ENCODE data around the gene PLA2G1B.
A peak's percentile ranks its signal among the peaks of the same experiment; 100 is the strongest.

DNA sequence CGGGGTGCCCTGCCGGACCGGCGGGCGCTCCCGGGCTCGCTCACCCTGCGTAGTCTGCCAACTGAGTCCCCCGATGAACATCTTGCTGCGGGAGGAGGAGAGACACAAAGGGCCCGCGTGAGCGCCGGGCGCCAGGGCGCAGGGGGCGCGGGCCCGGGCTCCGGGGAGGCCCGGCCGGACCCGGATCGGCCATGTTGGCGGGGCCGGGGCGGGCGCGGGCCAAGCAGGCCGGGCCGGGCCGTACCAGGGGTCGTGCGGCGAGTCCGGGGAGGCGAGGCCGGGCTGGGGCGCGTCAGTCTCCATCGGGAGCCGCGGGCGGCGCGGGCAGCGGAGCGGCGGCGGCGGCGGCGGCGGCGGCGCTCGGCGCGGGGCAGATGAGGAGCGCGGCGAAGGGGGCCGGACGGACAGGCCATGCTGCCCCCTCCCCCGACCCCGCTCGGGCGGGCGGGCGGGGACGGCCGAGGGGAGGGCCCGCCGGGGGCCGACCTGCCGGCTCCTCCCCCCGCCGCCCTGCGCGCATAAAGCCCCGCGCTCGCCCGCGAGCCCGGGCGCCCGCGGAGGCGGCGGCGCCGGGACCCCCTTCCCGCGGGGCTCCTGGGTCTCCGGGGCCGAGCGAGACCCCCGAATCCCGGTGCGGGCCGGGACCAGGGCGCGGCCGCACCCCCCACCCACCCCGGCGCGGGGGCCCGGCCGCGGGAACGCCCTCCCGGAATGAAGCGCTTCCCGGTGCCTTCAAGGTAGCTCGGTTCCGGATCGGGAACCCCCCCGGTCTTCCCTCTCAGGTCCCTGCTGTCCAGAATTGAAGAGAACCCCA, 41.4 kb upstream of the PLA2G1B start, which contains the start of gene MSI1:
- TF ChIP-seq, protein P1, sequence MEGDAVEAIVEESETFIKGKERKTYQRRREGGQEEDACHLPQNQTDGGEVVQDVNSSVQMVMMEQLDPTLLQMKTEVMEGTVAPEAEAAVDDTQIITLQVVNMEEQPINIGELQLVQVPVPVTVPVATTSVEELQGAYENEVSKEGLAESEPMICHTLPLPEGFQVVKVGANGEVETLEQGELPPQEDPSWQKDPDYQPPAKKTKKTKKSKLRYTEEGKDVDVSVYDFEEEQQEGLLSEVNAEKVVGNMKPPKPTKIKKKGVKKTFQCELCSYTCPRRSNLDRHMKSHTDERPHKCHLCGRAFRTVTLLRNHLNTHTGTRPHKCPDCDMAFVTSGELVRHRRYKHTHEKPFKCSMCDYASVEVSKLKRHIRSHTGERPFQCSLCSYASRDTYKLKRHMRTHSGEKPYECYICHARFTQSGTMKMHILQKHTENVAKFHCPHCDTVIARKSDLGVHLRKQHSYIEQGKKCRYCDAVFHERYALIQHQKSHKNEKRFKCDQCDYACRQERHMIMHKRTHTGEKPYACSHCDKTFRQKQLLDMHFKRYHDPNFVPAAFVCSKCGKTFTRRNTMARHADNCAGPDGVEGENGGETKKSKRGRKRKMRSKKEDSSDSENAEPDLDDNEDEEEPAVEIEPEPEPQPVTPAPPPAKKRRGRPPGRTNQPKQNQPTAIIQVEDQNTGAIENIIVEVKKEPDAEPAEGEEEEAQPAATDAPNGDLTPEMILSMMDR (conservative IDR thresholded peaks at IDR 0.05 in 1 of 2, IDR thresholded peaks at IDR 0.05 in 1 of 2; ENCODE audit: extremely low read depth in 1 of 2, insufficient read depth in 1 of 2, low read depth in 1 of 2, low read length in 2 of 2): no peak
- TF ChIP-seq EZH2 (IDR thresholded peaks at IDR 0.05; ENCODE audit: borderline replicate concordance, low read length): peak; percentile 59
